Hepatocyte (in vitro differentiated cells): ENCODE measurements around the gene PTPRD. TPM values are rescaled to one million over a fixed set of nuclear protein-coding genes. Genes with fewer than 3 reads are reported as not detected.

ENCODE experiments used
- DNase-seq: peaks from one replicate; pipeline ENCODE4 v3.0.0-alpha.2; 2016; ENCODE audit warnings: low spot score
- H2AFZ ChIP-seq: fragments of 200-600 bp; sonication (generic); 2 replicates; pipeline ENCODE4 v1.6.0; 2016; ENCODE audit warnings: antibody characterized with exemption, mild to moderate bottlenecking
- H3K27ac ChIP-seq: fragments of 200-600 bp; sonication (generic); 2 replicates; pipeline ENCODE4 v1.5.1; 2016; ENCODE audit warnings: mild to moderate bottlenecking
- H3K27me3 ChIP-seq: fragments of 200-600 bp; sonication (generic); 2 replicates; pipeline ENCODE4 v1.6.1; 2016
- H3K36me3 ChIP-seq: fragments of 200-600 bp; sonication (generic); replicated peaks from 2 replicates; pipeline ENCODE4 v1.5.1; 2016; ENCODE audit warnings: low read depth; ENCODE audit not compliant: insufficient read depth
- H3K4me1 ChIP-seq: fragments of 200-600 bp; sonication (generic); 2 replicates; pipeline ENCODE4 v1.5.1; 2016; ENCODE audit warnings: mild to moderate bottlenecking, moderate library complexity; ENCODE audit not compliant: insufficient read depth
- H3K4me2 ChIP-seq: fragments of 200-600 bp; sonication (generic); 2 replicates; pipeline ENCODE4 v1.6.0; 2016
- H3K4me3 ChIP-seq: fragments of 200-600 bp; sonication (generic); 2 replicates; pipeline ENCODE4 v1.5.1; 2016; ENCODE audit warnings: mild to moderate bottlenecking
- H3K79me2 ChIP-seq: fragments of 200-600 bp; sonication (generic); 2 replicates; pipeline ENCODE4 v1.6.0; 2017; ENCODE audit warnings: mild to moderate bottlenecking
- H3K9me2 ChIP-seq: fragments of 200-600 bp; sonication (generic); replicated peaks from 2 replicates; pipeline ENCODE4 v1.6.0; 2017; ENCODE audit warnings: mild to moderate bottlenecking; ENCODE audit not compliant: insufficient read depth
- H3K9me3 ChIP-seq: fragments of 200-600 bp; sonication (generic); 2 replicates; pipeline ENCODE4 v1.5.1; 2016; ENCODE audit warnings: low read depth, mild to moderate bottlenecking
- H4K20me1 ChIP-seq: fragments of 200-600 bp; sonication (generic); 2 replicates; pipeline ENCODE4 v1.6.0; 2016; ENCODE audit warnings: mild to moderate bottlenecking; ENCODE audit not compliant: insufficient read depth, poor library complexity, severe bottlenecking
- CTCF ChIP-seq: fragments of 200-600 bp; sonication (generic); IDR thresholded peaks from 2 replicates; pipeline ENCODE4 v1.5.1; 2016; ENCODE audit warnings: antibody characterized with exemption, mild to moderate bottlenecking; ENCODE audit not compliant: poor library complexity
- EZH2 ChIP-seq: fragments of 200-600 bp; sonication (generic); IDR thresholded peaks from 2 replicates; pipeline ENCODE4 v1.6.1; 2016; ENCODE audit warnings: antibody characterized with exemption, mild to moderate bottlenecking, borderline replicate concordance
- EZH2phosphoT487 ChIP-seq: fragments of 200-600 bp; sonication (generic); IDR thresholded peaks from one replicate; pipeline ENCODE4 v1.6.1; 2018; ENCODE audit warnings: antibody characterized with exemption, mild to moderate bottlenecking, low read depth, moderate library complexity; ENCODE audit not compliant: unreplicated experiment, severe bottlenecking
- WGBS: methylation state at CpG from one replicate; pipeline ENCODE4 v1.1.6; 2016; ENCODE audit warnings: low lambda C conversion rate; ENCODE audit errors: missing lambda C conversion rate; 5-methylcytosine and 5-hydroxymethylcytosine counted together
- polyA plus RNA-seq: library from polyadenylated mRNA; unstranded; fragments of >200 nt; fragmentation: Nextera tagmentation; extraction: Ambion mirVana; gene quantifications from 2 replicates; pipeline ENCODE4 v1.2.1, GENCODE V29; 2016
- total RNA-seq: library from RNA; depleted of rRNA; stranded (reverse); fragments of >200 nt; gene quantifications from 2 replicates; pipeline ENCODE4 v1.2.3, GENCODE V29; 2014

PTPRD gene
- total and polyA plus RNA-seq, 2 experiments from 2014 or later = 6.5 to 77.6 TPM

- Histone ChIP-seq H3K36me3 (no peaks in the 10 kb centered on the region), H4K20me1 (no peaks in the 10 kb centered on the region), H3K27me3 (peaks cover 13% of the 10 kb centered on the region), H2AFZ (no peak overlapping the region), H3K4me3 (no peak overlapping the region), H3K4me2 (peak overlapping the region; percentile 89), H3K9me3 (no peaks in the 10 kb centered on the region), H3K9me2 (no peaks in the 10 kb centered on the region), H3K4me1 (peaks cover 6% of the 10 kb centered on the region), H3K79me2 (peaks cover 42% of the 10 kb centered on the region), H3K27ac (no peak overlapping the region)
- TF ChIP-seq EZH2phosphoT487 (no peak), CTCF (peak; percentile 58), EZH2 (no peak)
- DNase-seq = peak; percentile 43
- 72% methylated on average over 1 of the region's 1 CpG for WGBS
These were observed 1757.8 kb downstream of the PTPRD start for GRCh38 chr9:8855046-8855445.

DNA sequence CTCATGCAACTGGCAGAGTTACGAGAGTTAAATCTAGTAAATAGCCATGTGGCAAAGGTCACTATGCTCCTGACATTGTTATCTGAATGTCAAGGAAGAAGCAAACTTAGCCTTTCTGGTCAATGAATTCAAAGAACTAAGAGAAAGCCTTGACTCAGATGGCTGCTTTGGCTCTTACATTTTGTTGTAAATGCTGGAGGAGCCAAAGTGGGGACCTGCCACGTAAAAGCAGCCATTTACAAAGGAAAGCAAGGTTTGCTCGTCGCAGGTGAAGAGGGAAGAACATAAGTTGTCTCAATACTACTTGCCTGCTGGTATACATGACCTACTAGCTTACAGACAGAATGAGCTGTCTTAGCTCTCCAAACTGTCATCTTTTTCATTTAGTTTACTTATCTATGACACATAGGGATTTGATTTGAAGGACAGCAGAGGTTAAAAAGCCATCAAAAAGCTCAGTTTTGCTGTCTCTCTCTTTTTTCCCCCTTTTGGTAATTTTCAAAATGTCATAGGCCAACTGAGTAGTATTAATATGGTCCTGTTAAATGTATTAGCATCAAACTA, 1760.4 kb downstream of the PTPRD start:
- Histone ChIP-seq H3K9me3 (no peaks in the 10 kb centered on the region), H2AFZ (no peak overlapping the region), H3K36me3 (no peaks in the 10 kb centered on the region), H3K27ac (no peak overlapping the region), H4K20me1 (no peaks in the 10 kb centered on the region), H3K4me3 (no peak overlapping the region), H3K79me2 (peaks cover 42% of the 10 kb centered on the region), H3K27me3 (peaks cover 6% of the 10 kb centered on the region), H3K4me1 (no peaks in the 10 kb centered on the region), H3K9me2 (no peaks in the 10 kb centered on the region), H3K4me2 (no peak overlapping the region)
- TF ChIP-seq EZH2 (no peak), EZH2phosphoT487 (no peak), CTCF (no peak)
- no peak for DNase-seq
- 56% methylated on average over 4 of the region's 4 CpGs for WGBS

GRCh38 chr9:8850914-8851313, 1761.9 kb downstream of the PTPRD start:
- no peaks in the 10 kb centered on the region for H3K36me3 ChIP-seq
- no peaks in the 10 kb centered on the region for H3K4me1 ChIP-seq
- no peaks in the 10 kb centered on the region for H3K9me2 ChIP-seq
- H3K27me3 ChIP-seq = peaks cover 4% of the 10 kb centered on the region
- peaks cover 40% of the 10 kb centered on the region for H3K79me2 ChIP-seq
- peak overlapping the region; percentile 25 for H3K4me2 ChIP-seq
- H3K27ac ChIP-seq = no peak overlapping the region
- H3K9me3 ChIP-seq = no peaks in the 10 kb centered on the region
- DNase-seq = no peak
- H4K20me1 ChIP-seq = no peaks in the 10 kb centered on the region
- H3K4me3 ChIP-seq = no peak overlapping the region
- H2AFZ ChIP-seq = no peak overlapping the region
- TF ChIP-seq EZH2phosphoT487 = no peak
- no peak for TF ChIP-seq CTCF
- TF ChIP-seq EZH2 = no peak

DNA sequence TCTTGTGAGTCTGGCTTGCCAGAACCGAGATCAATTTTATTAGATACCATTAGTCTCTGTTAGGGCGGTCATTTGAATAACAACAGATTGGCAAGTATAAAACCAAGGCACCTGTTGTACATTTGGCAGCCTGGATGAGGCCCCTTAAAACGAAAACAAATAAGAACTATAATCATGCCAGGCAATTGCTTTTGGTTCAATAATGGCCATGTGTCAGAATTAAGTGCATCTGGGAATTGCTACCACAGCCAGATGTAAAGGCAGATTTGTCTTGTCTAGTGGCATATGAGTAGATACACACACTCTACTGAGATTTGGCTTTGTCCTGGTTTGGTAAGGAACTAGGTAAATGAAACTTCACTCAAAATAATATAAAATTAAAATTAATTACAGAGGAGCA, 1767.0 kb downstream of the PTPRD start:
- Histone ChIP-seq H2AFZ (no peak overlapping the region), H3K36me3 (no peaks in the 10 kb centered on the region), H3K9me3 (no peaks in the 10 kb centered on the region), H4K20me1 (no peaks in the 10 kb centered on the region), H3K27ac (no peak overlapping the region), H3K27me3 (no peaks in the 10 kb centered on the region), H3K79me2 (peaks cover 12% of the 10 kb centered on the region), H3K4me3 (no peak overlapping the region), H3K4me2 (no peak overlapping the region), H3K9me2 (no peaks in the 10 kb centered on the region), H3K4me1 (no peaks in the 10 kb centered on the region)
- TF ChIP-seq EZH2 = no peak
- TF ChIP-seq CTCF = no peak
- TF ChIP-seq EZH2phosphoT487 = no peak
- WGBS = 81% methylated on average over 3 of the region's 3 CpGs
- no peak for DNase-seq
